MCF 10A (cell line): ENCODE data around the gene CPSF6. TPM values are rescaled to one million over a fixed set of nuclear protein-coding genes. Genes with fewer than 3 reads are reported as not detected.
"Not testable (repeated sequence)": the region's sequence is repeated elsewhere in the genome, so short reads cannot be mapped to it uniquely, and the experiment has no call there.

Experiments used
- BruUV-seq: library from RNA; stranded (reverse); fragments of 400-500 nt; replicated peaks from 2 replicates; lab custom pipeline; 2021; lab: Mats Ljungman, UMichigan
- CTCF ChIA-PET: fragments of 300-600 bp; sonication (Branson Sonifier 250); formaldehyde crosslinking; extraction: SDS; loops from one replicate; lab custom pipeline; 2021; ENCODE audit warnings: antibody characterized with exemption, inconsistent platforms; lab: Yijun Ruan, JAX
- POLR2A ChIA-PET: fragments of 300-600, 350-650 bp; sonication (Branson Sonifier 250); formaldehyde crosslinking; extraction: SDS; loops from one replicate; lab custom pipeline; 2020; ENCODE audit warnings: antibody characterized with exemption, inconsistent platforms; lab: Yijun Ruan, JAX
- DNase-seq: peaks from one replicate; pipeline ENCODE4 v3.0.0-alpha.2; 2018; ENCODE audit not compliant: unreplicated experiment
- H3K27ac Mint-ChIP-seq: one replicate; pipeline ENCODE4 v1.8.0; 2022; ENCODE audit warnings: mild to moderate bottlenecking, low read depth, mixed read lengths; ENCODE audit not compliant: unreplicated experiment
- H3K27me3 Mint-ChIP-seq: one replicate; pipeline ENCODE4 v1.8.0; 2022; ENCODE audit warnings: mixed read lengths; ENCODE audit not compliant: insufficient read depth, unreplicated experiment
- H3K36me3 Mint-ChIP-seq: one replicate; pipeline ENCODE4 v1.8.0; 2022; ENCODE audit warnings: mild to moderate bottlenecking, moderate library complexity, mixed read lengths; ENCODE audit not compliant: insufficient read depth, unreplicated experiment
- H3K4me1 Mint-ChIP-seq: one replicate; pipeline ENCODE4 v1.8.0; 2022; ENCODE audit warnings: mixed read lengths; ENCODE audit not compliant: insufficient read depth, unreplicated experiment
- H3K4me3 Mint-ChIP-seq: one replicate; pipeline ENCODE4 v1.8.0; 2022; ENCODE audit warnings: mild to moderate bottlenecking, moderate library complexity, mixed read lengths; ENCODE audit not compliant: unreplicated experiment
- H3K9me3 Mint-ChIP-seq: one replicate; pipeline ENCODE4 v1.8.0; 2022; ENCODE audit warnings: mixed read lengths; ENCODE audit not compliant: unreplicated experiment
- CTCF ChIP-seq: fragments of 200-600 bp; IDR thresholded peaks from one replicate; pipeline ENCODE4 v1.8.0; 2022; ENCODE audit warnings: antibody characterized with exemption, mild to moderate bottlenecking; ENCODE audit not compliant: unreplicated experiment
- intact Hi-C: fragments of 100-400 bp; cut with micrococcal nuclease; formaldehyde crosslinking; loops from 2 replicates; pipeline ENCODE4 v1.14.1; 2022
- total RNA-seq: library from RNA; stranded (reverse); gene quantifications from 2 replicates; pipeline ENCODE4 v1.2.3, GENCODE V29; 2022

Gene CPSF6
- total RNA-seq, 1 experiment from 2014 or later = 58.9 TPM

GRCh38 chr12:69258655-69259054, 19.3 kb downstream of the CPSF6 start:
- H3K36me3 Mint-ChIP-seq = peaks cover 77% of the 10 kb centered on the region
- no peak for DNase-seq
- no peaks in the 10 kb centered on the region for H3K9me3 Mint-ChIP-seq
- CTCF ChIA-PET = interaction anchor here (0.6 to 1.2 kb wide), 4 partner anchors 16 to 1437 kb away, joined by 3 read pairs; no protein-coding TSS in a partner anchor
- peaks cover 7% of the 10 kb centered on the region for H3K4me1 Mint-ChIP-seq
- intact Hi-C loops = loop anchor here (10.0 kb wide), 1 partner anchor 364 kb away; no protein-coding TSS in a partner anchor
- H3K27ac Mint-ChIP-seq = no peak overlapping the region
- POLR2A ChIA-PET = interaction anchor here (0.6 to 1.9 kb wide), 3 partner anchors 17 to 171 kb away, joined by 3 to 5 read pairs (median 3); no protein-coding TSS in a partner anchor
- BruUV-seq = no TSS peak
- no peak for TF ChIP-seq CTCF
- no peaks in the 10 kb centered on the region for H3K27me3 Mint-ChIP-seq
- no peak overlapping the region for H3K4me3 Mint-ChIP-seq

GRCh38 chr12:69262264-69262974, 23.1 kb downstream of the CPSF6 start:
- CTCF ChIA-PET = interaction anchor here (0.6 to 1.0 kb wide), 2 partner anchors 10 to 35 kb away, joined by 3 read pairs; no protein-coding TSS in a partner anchor
- Mint-ChIP-seq H3K4me3 (no peak overlapping the region), H3K4me1 (peaks cover 9% of the 10 kb centered on the region), H3K36me3 (peaks cover 74% of the 10 kb centered on the region), H3K9me3 (no peaks in the 10 kb centered on the region), H3K27ac (no peak overlapping the region), H3K27me3 (no peaks in the 10 kb centered on the region)
- intact Hi-C loops = no loop called here
- POLR2A ChIA-PET = interaction anchor here (0.5 kb wide), 1 partner anchor 222 kb away, joined by 3 read pairs; no protein-coding TSS in a partner anchor
- no TSS peak for BruUV-seq
- DNase-seq = no peak
- TF ChIP-seq CTCF = no peak

- H3K4me1 Mint-ChIP-seq = peaks cover 9% of the 10 kb centered on the region
- no peak overlapping the region for H3K27ac Mint-ChIP-seq
- no peak for DNase-seq
- no peaks in the 10 kb centered on the region for H3K27me3 Mint-ChIP-seq
- POLR2A ChIA-PET = interaction anchor here (0.6 to 2.6 kb wide), 6 partner anchors 10 to 289 kb away, joined by 3 to 7 read pairs (median 4); no protein-coding TSS in a partner anchor
- no peak overlapping the region for H3K4me3 Mint-ChIP-seq
- no TSS peak for BruUV-seq
- intact Hi-C loops = no loop called here
- no peaks in the 10 kb centered on the region for H3K9me3 Mint-ChIP-seq
- no peak for TF ChIP-seq CTCF
- H3K36me3 Mint-ChIP-seq = peaks cover 51% of the 10 kb centered on the region
- CTCF ChIA-PET = interaction anchor here (0.7 to 1.2 kb wide), 3 partner anchors 11 to 109 kb away, joined by 3 to 6 read pairs (median 4); no protein-coding TSS in a partner anchor
Observed at GRCh38 chr12:69265205-69265604, 25.8 kb downstream of the CPSF6 start.

GRCh38 chr12:69265633-69266032, 26.3 kb downstream of the CPSF6 start:
- H3K27ac Mint-ChIP-seq, H3K9me3 Mint-ChIP-seq, H3K4me1 Mint-ChIP-seq, H3K27me3 Mint-ChIP-seq, H3K4me3 Mint-ChIP-seq, BruUV-seq, DNase-seq, intact Hi-C loops: not testable (repeated sequence)
- CTCF ChIA-PET = interaction anchor here (0.7 to 1.2 kb wide), 3 partner anchors 12 to 109 kb away, joined by 3 to 6 read pairs (median 4); no protein-coding TSS in a partner anchor
- POLR2A ChIA-PET = interaction anchor here (0.6 to 2.6 kb wide), 6 partner anchors 10 to 288 kb away, joined by 3 to 7 read pairs (median 4); no protein-coding TSS in a partner anchor
- peaks cover 46% of the 10 kb centered on the region for H3K36me3 Mint-ChIP-seq
